Left lung (tissue), 10 donors: ENCODE measurements around the gene SIPA1L3. TPM values are rescaled to one million over a fixed set of nuclear protein-coding genes. Genes with fewer than 3 reads are reported as not detected.
A peak's percentile ranks its signal among the peaks of the same experiment; 100 is the strongest.

Experiments
- ATAC-seq: fragments of 200-7000 bp; cut with Tn5 transposase; one replicate; pipeline ENCODE4 v1.9.1; 2020; ENCODE audit warnings: moderate library complexity
- DNase-seq, 4 donors: peaks; one replicate each; pipeline ENCODE4 v3.0.0-alpha.2; 2013 to 2020
- H3K27ac ChIP-seq, 2 donors: fragments of 200-600 bp; sonication (generic) in 1 of 2; one replicate each; pipeline versions ENCODE4 v1.5.0 to v1.8.0; 2020 to 2021
- H3K27me3 ChIP-seq, 2 donors: fragments of 200-600 bp; sonication (generic) in 1 of 2; one replicate each; pipeline versions ENCODE4 v1.5.0 to v1.8.0; 2020 to 2021
- H3K36me3 ChIP-seq, 2 donors: fragments of 200-600 bp; sonication (generic) in 1 of 2; one replicate each; pipeline versions ENCODE4 v1.5.0 to v1.8.0; 2020 to 2021
- H3K4me1 ChIP-seq, 2 donors: fragments of 200-600 bp; one replicate each; pipeline ENCODE4 v1.8.0; 2021
- H3K4me3 ChIP-seq, 2 donors: fragments of 200-600 bp; sonication (generic) in 1 of 2; one replicate each; pipeline versions ENCODE4 v1.5.0 to v1.8.0; 2020 to 2021; ENCODE audit warnings: mild to moderate bottlenecking in 1 of 2
- H3K9me3 ChIP-seq, 2 donors: fragments of 200-600 bp; sonication (generic) in 1 of 2; one replicate each; pipeline versions ENCODE4 v1.5.0 to v1.8.0; 2020 to 2021
- intact Hi-C, 2 donors: fragments of 100-400 bp; cut with DNase I; formaldehyde crosslinking; loops; one replicate each; pipeline versions ENCODE4 v1.11.2 to v1.14.2; 2022
- polyA plus RNA-seq, 6 donors: library from polyadenylated mRNA; unstranded; fragments of 120-200 nt; gene quantifications; one replicate each; pipeline ENCODE4 v1.2.1, GENCODE V29; 2013; ENCODE audit not compliant: insufficient read length in 6 of 6
- total RNA-seq, 2 donors: library from RNA; stranded (reverse); fragmentation: NEBNext Ultra II Directional; extraction: Animal tissue kit (Norgen Biotek cat#: 25700); gene quantifications; one replicate each; pipeline ENCODE4 v1.2.1, GENCODE V29; 2021
- TF ChIP-seq, protein P1 (sequence below), 2 donors: fragments of 200-600 bp; sonication (generic) in 1 of 2; IDR thresholded peaks; one replicate each; pipeline versions ENCODE4 v1.5.0 to v1.8.0; 2021; ENCODE audit warnings: antibody characterized with exemption in 2 of 2
- donor health status: DM: no; HTN: yes; CAD: no.
- donor health status: DM: no; HTN: no; CAD: no.

The SIPA1L3 gene
- total and polyA plus RNA-seq, 8 donors, result 22.7 to 59.0 (median 27.4) TPM

DNA sequence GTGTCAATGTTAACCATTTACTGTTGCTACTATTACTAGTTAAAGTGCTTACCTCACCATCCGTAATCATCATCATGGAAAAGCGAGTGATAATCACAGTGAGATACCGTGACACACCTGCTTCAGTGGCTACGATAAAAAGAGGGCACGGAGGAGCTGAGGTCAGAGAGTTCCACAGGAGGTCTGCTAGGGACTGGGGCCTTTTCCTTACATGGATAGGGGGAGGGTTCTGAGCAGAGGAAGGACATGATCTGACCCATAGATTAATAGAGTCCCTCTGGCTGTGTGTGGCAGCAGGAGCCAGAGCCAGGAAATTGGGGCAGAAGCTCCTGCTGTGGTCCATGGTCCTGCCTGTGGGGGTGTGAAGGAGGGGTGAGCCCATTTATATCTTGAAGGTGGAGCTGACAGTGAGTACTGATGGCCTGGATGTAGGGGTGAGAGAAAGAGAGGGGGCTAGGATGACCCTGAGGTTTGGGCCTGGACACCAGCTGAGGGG is 136.7 kb downstream of the SIPA1L3 start:
- no peak overlapping the region for H3K4me3 ChIP-seq
- H3K36me3 ChIP-seq, result no peaks in the 10 kb centered on the region
- H3K27ac ChIP-seq, result no peak overlapping the region
- H3K4me1 ChIP-seq, result peaks cover 0 to 8% of the 10 kb centered on the region in 2 donors
- ATAC-seq (no peak), DNase-seq (no peak)
- no peaks in the 10 kb centered on the region for H3K27me3 ChIP-seq
- intact Hi-C loops, result no loop called here
- no peaks in the 10 kb centered on the region for H3K9me3 ChIP-seq
- TF ChIP-seq, protein P1, sequence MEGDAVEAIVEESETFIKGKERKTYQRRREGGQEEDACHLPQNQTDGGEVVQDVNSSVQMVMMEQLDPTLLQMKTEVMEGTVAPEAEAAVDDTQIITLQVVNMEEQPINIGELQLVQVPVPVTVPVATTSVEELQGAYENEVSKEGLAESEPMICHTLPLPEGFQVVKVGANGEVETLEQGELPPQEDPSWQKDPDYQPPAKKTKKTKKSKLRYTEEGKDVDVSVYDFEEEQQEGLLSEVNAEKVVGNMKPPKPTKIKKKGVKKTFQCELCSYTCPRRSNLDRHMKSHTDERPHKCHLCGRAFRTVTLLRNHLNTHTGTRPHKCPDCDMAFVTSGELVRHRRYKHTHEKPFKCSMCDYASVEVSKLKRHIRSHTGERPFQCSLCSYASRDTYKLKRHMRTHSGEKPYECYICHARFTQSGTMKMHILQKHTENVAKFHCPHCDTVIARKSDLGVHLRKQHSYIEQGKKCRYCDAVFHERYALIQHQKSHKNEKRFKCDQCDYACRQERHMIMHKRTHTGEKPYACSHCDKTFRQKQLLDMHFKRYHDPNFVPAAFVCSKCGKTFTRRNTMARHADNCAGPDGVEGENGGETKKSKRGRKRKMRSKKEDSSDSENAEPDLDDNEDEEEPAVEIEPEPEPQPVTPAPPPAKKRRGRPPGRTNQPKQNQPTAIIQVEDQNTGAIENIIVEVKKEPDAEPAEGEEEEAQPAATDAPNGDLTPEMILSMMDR (IDR thresholded peaks at IDR 0.05), result no peak

DNA sequence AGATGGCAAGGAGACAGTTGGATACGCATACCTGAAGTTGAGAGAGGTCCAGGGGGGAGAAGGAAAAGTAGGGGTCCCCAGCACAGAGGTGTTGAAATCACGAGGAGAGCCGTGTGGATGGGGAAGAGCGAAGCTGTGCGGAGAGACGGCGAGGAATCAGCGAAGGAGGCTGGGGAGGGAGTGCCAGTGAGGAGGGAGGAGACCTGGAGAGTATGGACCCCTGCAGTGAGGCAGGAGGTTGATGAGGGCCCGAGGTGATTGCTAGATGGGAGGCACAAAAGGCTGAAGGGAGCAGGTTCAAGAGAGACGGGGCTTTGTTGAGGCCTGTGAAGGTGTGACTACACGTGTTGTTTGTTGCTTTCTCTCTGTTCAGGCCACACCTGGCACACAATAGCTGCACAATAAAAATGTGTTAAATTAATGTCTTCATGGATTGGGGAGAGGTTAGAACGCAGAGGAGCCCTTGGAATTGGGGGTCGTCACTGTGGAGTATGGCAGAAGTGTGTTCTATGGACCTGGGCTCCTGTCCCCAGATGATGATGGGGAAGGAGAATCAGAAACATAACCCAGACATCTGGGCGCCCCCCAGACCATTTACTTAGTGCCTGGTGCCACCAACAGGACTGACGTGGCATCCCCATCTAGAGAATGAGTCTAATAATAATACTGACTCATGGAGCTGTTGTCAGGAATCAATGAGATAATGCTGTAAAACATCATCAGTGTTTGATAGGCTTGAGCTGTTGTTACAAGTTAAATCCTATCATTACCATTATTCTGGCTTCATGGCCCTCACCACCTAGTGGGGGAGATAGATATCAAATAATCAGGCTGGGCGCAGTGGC is 137.5 kb downstream of the SIPA1L3 start:
- Histone ChIP-seq H3K4me1 (peaks cover 0 to 15% of the 10 kb centered on the region in 2 donors), H3K36me3 (no peaks in the 10 kb centered on the region), H3K27ac (no peak overlapping the region), H3K27me3 (no peaks in the 10 kb centered on the region), H3K9me3 (no peaks in the 10 kb centered on the region), H3K4me3 (no peak overlapping the region)
- TF ChIP-seq, protein P1 (IDR thresholded peaks at IDR 0.05), result no peak
- intact Hi-C loops, result no loop called here
- ATAC-seq (no peak), DNase-seq (peak in 1 of 4 donors; percentile 2)

- peak in 1 of 4 donors; percentile 38 for DNase-seq
- Histone ChIP-seq H3K4me1 (peaks cover 0 to 18% of the 10 kb centered on the region in 2 donors), H3K27ac (no peak overlapping the region), H3K36me3 (no peaks in the 10 kb centered on the region), H3K27me3 (no peaks in the 10 kb centered on the region), H3K9me3 (no peaks in the 10 kb centered on the region), H3K4me3 (no peak overlapping the region)
- TF ChIP-seq, protein P1 (IDR thresholded peaks at IDR 0.05), result no peak
- intact Hi-C loops, result no loop called here
- no peak for ATAC-seq
Observed at GRCh38 chr19:38045554-38046253, 138.7 kb downstream of the SIPA1L3 start.

- no peak overlapping the region for H3K27ac ChIP-seq
- H3K36me3 ChIP-seq, result no peaks in the 10 kb centered on the region
- TF ChIP-seq, protein P1 (IDR thresholded peaks at IDR 0.05), result no peak
- no peaks in the 10 kb centered on the region for H3K9me3 ChIP-seq
- no peaks in the 10 kb centered on the region for H3K27me3 ChIP-seq
- H3K4me3 ChIP-seq, result no peak overlapping the region
- ATAC-seq, result no peak
- peaks cover 0 to 18% of the 10 kb centered on the region in 2 donors for H3K4me1 ChIP-seq
- intact Hi-C loops, result no loop called here
- peak in 1 of 4 donors; percentile 74 for DNase-seq
Observed at GRCh38 chr19:38046254-38047048, 139.4 kb downstream of the SIPA1L3 start.
